Stimulated activated CD8-positive, alpha-beta memory T cell treated with anti-CD3 and anti-CD28 coated beads, Interleukin-15, amount 100 ng/mL, for 1 hour (primary cell): Measurements from ENCODE around the gene RAB18.
"Not testable (repeated sequence)": the region's sequence is repeated elsewhere in the genome, so short reads cannot be mapped to it uniquely, and the experiment has no call there.

Experiments used
- DNase-seq: peaks from one replicate; pipeline ENCODE4 v3.0.0-alpha.2; 2020; ENCODE audit warnings: low read depth

The RAB18 gene

GRCh38 chr10:27504007-27504807, at the start of gene RAB18:
TSS of gene RAB18 (plus strand) at chr10:27504304. CDS start at chr10:27504370, 66 bp downstream.
- peak; percentile 94 for DNase-seq

- no peak for DNase-seq
These were observed 49.3 kb upstream of the RAB18 start for GRCh38 chr10:27454837-27455236.

GRCh38 chr10:27457261-27457945, 46.7 kb upstream of the RAB18 start:
- DNase-seq = no peak

GRCh38 chr10:27457966-27458365, 46.1 kb upstream of the RAB18 start:
- DNase-seq = no peak

- DNase-seq = no peak
These were observed 42.8 kb upstream of the RAB18 start for GRCh38 chr10:27461312-27461711.

- no peak for DNase-seq
These were observed 40.1 kb upstream of the RAB18 start for GRCh38 chr10:27463961-27464360.

- DNase-seq = no peak
These were observed 39.1 kb upstream of the RAB18 start for GRCh38 chr10:27464993-27465392.

- DNase-seq = not testable (repeated sequence)
These were observed 38.5 kb upstream of the RAB18 start for GRCh38 chr10:27465596-27465995.

- no peak for DNase-seq
These were observed 33.2 kb upstream of the RAB18 start for GRCh38 chr10:27470885-27471284.

GRCh38 chr10:27474741-27475140, 29.4 kb upstream of the RAB18 start:
- no peak for DNase-seq

- no peak for DNase-seq
These were observed 25.1 kb upstream of the RAB18 start for GRCh38 chr10:27479016-27479415.

- DNase-seq = no peak
These were observed 22.6 kb upstream of the RAB18 start for GRCh38 chr10:27481486-27481885.

- DNase-seq = no peak
These were observed 20.8 kb upstream of the RAB18 start for GRCh38 chr10:27482984-27483956.

GRCh38 chr10:27485368-27485767, 18.7 kb upstream of the RAB18 start:
- DNase-seq = no peak

GRCh38 chr10:27485986-27486385, 18.1 kb upstream of the RAB18 start:
- no peak for DNase-seq

GRCh38 chr10:27490807-27491206, 13.3 kb upstream of the RAB18 start:
- DNase-seq = no peak

GRCh38 chr10:27494116-27494805, 9.8 kb upstream of the RAB18 start:
- DNase-seq = no peak

- DNase-seq = no peak
These were observed 8.0 kb upstream of the RAB18 start for GRCh38 chr10:27496137-27496536.

- DNase-seq = no peak
These were observed 4.0 kb upstream of the RAB18 start for GRCh38 chr10:27500096-27500495.

- DNase-seq = no peak
These were observed 3.2 kb upstream of the RAB18 start for GRCh38 chr10:27500886-27501285.

GRCh38 chr10:27503498-27504006, 552 bp upstream of the RAB18 start:
- DNase-seq = no peak
